Measurements from ENCODE around the gene TUFM. TPM values are rescaled to one million over a fixed set of nuclear protein-coding genes. Genes with fewer than 3 reads are reported as not detected.
"Not testable (repeated sequence)": the region's sequence is repeated elsewhere in the genome, so short reads cannot be mapped to it uniquely, and the experiment has no call there.

The TUFM gene
- total RNA-seq, 1 experiment from 2014 or later, result 198 TPM

DNA sequence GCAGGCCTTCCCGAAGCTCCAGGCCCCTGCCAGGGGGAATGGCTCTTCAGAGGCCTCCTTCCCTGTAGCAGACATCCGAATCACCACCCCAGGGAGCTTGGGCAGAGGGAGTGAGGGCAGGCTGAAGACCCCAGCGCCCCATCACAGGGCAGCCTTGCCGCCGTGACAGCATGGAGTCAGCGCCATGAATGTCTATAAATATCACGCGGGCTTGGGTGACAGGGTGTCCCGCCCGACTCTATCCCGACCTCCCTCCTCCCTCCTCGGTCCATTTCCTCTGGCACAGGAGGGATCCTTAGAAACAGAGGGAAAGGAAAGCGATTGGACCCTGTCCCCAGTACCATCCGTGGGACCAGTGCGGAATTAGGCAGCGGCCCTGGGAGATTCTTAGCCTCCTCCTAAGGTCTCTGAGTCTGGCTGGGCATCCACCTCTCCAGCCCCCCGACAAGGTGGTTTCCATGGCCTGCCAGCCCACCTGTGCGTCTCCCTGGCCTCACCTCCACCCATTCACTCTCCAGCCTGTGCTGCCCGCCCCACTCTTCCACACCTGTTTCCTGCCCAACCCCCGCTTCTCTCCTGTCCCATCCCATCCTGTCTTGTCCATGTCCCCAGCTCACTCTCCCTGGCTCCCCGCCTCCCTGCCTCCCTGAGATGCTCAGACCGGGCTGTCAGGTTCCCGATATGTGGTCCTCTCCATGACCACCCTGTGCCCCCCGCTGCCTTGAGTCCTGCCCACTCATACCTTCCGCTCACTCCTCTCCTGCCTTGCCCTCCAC, 37.3 kb upstream of the TUFM start:
- no peak overlapping the region for H3K4me3 Mint-ChIP-seq (ENCODE audit: unreplicated experiment)
- POLR2A ChIA-PET, result interaction anchor here (1.2 kb wide), 1 partner anchor 37 kb away, joined by 3 read pairs; no protein-coding TSS in a partner anchor

DNA sequence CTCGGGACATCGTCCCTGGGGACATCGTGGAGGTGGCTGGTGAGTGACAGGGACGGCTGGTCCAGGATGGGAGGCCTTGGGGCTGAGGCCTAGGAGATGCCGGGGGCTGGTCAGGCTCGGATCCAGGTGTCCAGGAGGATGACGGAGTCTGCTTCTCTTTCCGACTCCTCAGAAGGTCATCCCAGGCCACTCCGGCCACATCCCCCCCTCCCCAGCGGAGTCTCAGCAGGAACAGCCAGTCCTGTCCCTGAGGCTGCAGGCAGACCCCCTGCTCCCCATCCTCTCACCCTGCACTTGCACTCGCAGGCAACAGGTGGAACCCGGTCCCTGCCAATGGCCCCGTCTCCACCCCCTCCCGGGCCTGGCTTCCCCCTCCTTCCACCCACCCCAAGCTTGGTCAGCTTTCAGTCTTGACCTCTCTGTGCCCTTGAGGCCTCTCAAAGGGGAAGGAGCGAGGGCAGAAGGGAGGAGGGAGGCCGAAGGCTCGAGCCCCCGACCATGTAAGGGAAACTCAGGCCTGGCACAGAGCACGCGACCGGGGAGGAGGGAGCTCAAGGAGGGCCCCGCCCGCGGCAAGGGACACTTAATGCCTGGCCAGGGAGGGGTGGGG, 36.5 kb upstream of the TUFM start:
- Mint-ChIP-seq H3K4me1 (ENCODE audit: insufficient read depth, unreplicated experiment) (no peaks in the 10 kb centered on the region), H3K27me3 (ENCODE audit: insufficient read depth, unreplicated experiment) (peaks cover 12% of the 10 kb centered on the region), H3K36me3 (ENCODE audit: insufficient read depth, unreplicated experiment) (no peaks in the 10 kb centered on the region), H3K27ac (ENCODE audit: low read depth, unreplicated experiment) (no peak overlapping the region), H3K9me3 (ENCODE audit: unreplicated experiment) (no peaks in the 10 kb centered on the region), H3K4me3 (ENCODE audit: unreplicated experiment) (no peak overlapping the region)
- DNase-seq (ENCODE audit: unreplicated experiment), result no peak
- TF ChIP-seq, protein P1, sequence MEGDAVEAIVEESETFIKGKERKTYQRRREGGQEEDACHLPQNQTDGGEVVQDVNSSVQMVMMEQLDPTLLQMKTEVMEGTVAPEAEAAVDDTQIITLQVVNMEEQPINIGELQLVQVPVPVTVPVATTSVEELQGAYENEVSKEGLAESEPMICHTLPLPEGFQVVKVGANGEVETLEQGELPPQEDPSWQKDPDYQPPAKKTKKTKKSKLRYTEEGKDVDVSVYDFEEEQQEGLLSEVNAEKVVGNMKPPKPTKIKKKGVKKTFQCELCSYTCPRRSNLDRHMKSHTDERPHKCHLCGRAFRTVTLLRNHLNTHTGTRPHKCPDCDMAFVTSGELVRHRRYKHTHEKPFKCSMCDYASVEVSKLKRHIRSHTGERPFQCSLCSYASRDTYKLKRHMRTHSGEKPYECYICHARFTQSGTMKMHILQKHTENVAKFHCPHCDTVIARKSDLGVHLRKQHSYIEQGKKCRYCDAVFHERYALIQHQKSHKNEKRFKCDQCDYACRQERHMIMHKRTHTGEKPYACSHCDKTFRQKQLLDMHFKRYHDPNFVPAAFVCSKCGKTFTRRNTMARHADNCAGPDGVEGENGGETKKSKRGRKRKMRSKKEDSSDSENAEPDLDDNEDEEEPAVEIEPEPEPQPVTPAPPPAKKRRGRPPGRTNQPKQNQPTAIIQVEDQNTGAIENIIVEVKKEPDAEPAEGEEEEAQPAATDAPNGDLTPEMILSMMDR (IDR thresholded peaks at IDR 0.05; ENCODE audit: unreplicated experiment), result no peak
- CTCF ChIA-PET, result interaction anchor here (0.8 kb wide), 1 partner anchor 399 kb away, joined by 3 read pairs; no protein-coding TSS in a partner anchor
- POLR2A ChIA-PET, result no interaction called here
- intact Hi-C loops (cut with micrococcal nuclease), result no loop called here
- BruUV-seq (replicated peaks), result no TSS peak

More for the DNA sequence above, 37.3 kb upstream of the TUFM start:
- BruUV-seq (replicated peaks), result no TSS peak
- intact Hi-C loops (cut with micrococcal nuclease), result no loop called here
- no peak for DNase-seq (ENCODE audit: unreplicated experiment)
- no peak overlapping the region for H3K27ac Mint-ChIP-seq (ENCODE audit: low read depth, unreplicated experiment)
- H3K4me1 Mint-ChIP-seq (ENCODE audit: insufficient read depth, unreplicated experiment), result no peaks in the 10 kb centered on the region
- CTCF ChIA-PET, result interaction anchor here (0.8 kb wide), 1 partner anchor 400 kb away, joined by 3 read pairs; no protein-coding TSS in a partner anchor
- TF ChIP-seq, protein P1 (IDR thresholded peaks at IDR 0.05; ENCODE audit: unreplicated experiment), result no peak
- no peaks in the 10 kb centered on the region for H3K9me3 Mint-ChIP-seq (ENCODE audit: unreplicated experiment)
- peaks cover 12% of the 10 kb centered on the region for H3K27me3 Mint-ChIP-seq (ENCODE audit: insufficient read depth, unreplicated experiment)
- no peaks in the 10 kb centered on the region for H3K36me3 Mint-ChIP-seq (ENCODE audit: insufficient read depth, unreplicated experiment)

DNA sequence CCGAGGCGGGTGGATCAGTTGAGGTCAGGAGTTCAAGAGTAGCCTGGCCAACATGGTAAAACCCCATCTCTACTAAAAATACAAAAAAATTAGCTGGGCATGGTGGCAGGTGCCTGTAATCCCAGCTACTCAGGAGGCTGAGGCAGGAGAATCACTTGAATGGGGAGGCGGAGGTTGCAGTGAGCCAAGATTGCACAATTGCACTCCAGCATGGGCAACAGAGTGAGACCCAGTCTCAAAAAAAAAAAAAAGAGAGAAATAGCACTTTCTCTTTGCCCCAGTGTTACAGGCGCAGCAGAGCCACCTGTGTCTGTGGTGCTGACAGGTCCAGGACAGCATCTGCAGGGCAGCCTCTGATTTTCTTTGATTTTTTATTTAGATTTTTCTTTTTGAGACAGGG, 35.4 kb upstream of the TUFM start:
- DNase-seq (ENCODE audit: unreplicated experiment); H3K36me3 Mint-ChIP-seq (ENCODE audit: insufficient read depth, unreplicated experiment); CTCF ChIA-PET; H3K27ac Mint-ChIP-seq (ENCODE audit: low read depth, unreplicated experiment); H3K4me3 Mint-ChIP-seq (ENCODE audit: unreplicated experiment); BruUV-seq (replicated peaks); H3K9me3 Mint-ChIP-seq (ENCODE audit: unreplicated experiment); intact Hi-C loops (cut with micrococcal nuclease); H3K4me1 Mint-ChIP-seq (ENCODE audit: insufficient read depth, unreplicated experiment); POLR2A ChIA-PET: not testable (repeated sequence)
- H3K27me3 Mint-ChIP-seq (ENCODE audit: insufficient read depth, unreplicated experiment), result peaks cover 12% of the 10 kb centered on the region

DNA sequence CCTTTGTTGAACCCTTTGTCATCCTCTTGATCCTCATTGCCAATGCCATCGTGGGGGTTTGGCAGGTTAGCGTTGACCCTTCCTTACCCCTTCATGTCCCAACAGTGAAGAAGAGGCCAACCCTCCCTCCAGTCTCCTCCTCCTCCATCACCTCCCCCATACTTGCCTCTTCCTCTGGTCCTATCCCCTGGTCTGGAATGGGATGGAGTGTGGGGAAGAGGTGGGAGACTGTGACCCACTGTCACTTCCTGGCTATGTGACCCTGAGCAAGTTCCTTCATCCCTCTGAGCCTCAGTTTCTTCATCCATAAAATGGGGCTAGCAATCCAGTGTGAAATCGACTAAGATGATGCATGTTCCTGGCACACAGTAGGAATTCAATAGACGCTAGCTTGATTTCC, 34.8 kb upstream of the TUFM start:
- Mint-ChIP-seq H3K36me3 (ENCODE audit: insufficient read depth, unreplicated experiment) (no peaks in the 10 kb centered on the region), H3K27ac (ENCODE audit: low read depth, unreplicated experiment) (no peak overlapping the region), H3K4me1 (ENCODE audit: insufficient read depth, unreplicated experiment) (no peaks in the 10 kb centered on the region), H3K27me3 (ENCODE audit: insufficient read depth, unreplicated experiment) (peaks cover 12% of the 10 kb centered on the region), H3K4me3 (ENCODE audit: unreplicated experiment) (peak overlapping the region; percentile 1), H3K9me3 (ENCODE audit: unreplicated experiment) (no peaks in the 10 kb centered on the region)
- intact Hi-C loops (cut with micrococcal nuclease), result no loop called here
- TF ChIP-seq, protein P1 (IDR thresholded peaks at IDR 0.05; ENCODE audit: unreplicated experiment), result no peak
- POLR2A ChIA-PET, result no interaction called here
- no peak for DNase-seq (ENCODE audit: unreplicated experiment)
- no TSS peak for BruUV-seq (replicated peaks)
- CTCF ChIA-PET, result interaction anchor here (0.6 to 0.7 kb wide), 2 partner anchors 23 to 63 kb away, joined by 3 to 5 read pairs; no protein-coding TSS in a partner anchor
